Measurements from ENCODE around the gene SGTA. TPM values are rescaled to one million over a fixed set of nuclear protein-coding genes. Genes with fewer than 3 reads are reported as not detected.
A peak's percentile ranks its signal among the peaks of the same experiment; 100 is the strongest.
"Not testable (repeated sequence)": the region's sequence is repeated elsewhere in the genome, so short reads cannot be mapped to it uniquely, and the experiment has no call there.

SGTA gene
- total RNA-seq, 4 donors from 2014 or later: 37.9 to 49.5 (median 44.1) TPM

GRCh38 chr19:2822846-2823245 lies 39.8 kb upstream of the SGTA start:
- intact Hi-C loops (cut with DNase I; ENCODE audit: low total_unique reads): no loop called here
- WGBS, 2 donors: 89 to 96% methylated on average over 5 of the region's 5 CpGs
- no peak overlapping the region for H3K4me3 ChIP-seq (ENCODE audit: low read depth, poor library complexity, severe bottlenecking)
- TF ChIP-seq, protein P1, sequence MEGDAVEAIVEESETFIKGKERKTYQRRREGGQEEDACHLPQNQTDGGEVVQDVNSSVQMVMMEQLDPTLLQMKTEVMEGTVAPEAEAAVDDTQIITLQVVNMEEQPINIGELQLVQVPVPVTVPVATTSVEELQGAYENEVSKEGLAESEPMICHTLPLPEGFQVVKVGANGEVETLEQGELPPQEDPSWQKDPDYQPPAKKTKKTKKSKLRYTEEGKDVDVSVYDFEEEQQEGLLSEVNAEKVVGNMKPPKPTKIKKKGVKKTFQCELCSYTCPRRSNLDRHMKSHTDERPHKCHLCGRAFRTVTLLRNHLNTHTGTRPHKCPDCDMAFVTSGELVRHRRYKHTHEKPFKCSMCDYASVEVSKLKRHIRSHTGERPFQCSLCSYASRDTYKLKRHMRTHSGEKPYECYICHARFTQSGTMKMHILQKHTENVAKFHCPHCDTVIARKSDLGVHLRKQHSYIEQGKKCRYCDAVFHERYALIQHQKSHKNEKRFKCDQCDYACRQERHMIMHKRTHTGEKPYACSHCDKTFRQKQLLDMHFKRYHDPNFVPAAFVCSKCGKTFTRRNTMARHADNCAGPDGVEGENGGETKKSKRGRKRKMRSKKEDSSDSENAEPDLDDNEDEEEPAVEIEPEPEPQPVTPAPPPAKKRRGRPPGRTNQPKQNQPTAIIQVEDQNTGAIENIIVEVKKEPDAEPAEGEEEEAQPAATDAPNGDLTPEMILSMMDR (IDR thresholded peaks at IDR 0.05): no peak
- TF ChIP-seq POLR2A (IDR thresholded peaks at IDR 0.05): no peak
- no peak for DNase-seq (ENCODE audit: low spot score in 2 of 2)

DNA sequence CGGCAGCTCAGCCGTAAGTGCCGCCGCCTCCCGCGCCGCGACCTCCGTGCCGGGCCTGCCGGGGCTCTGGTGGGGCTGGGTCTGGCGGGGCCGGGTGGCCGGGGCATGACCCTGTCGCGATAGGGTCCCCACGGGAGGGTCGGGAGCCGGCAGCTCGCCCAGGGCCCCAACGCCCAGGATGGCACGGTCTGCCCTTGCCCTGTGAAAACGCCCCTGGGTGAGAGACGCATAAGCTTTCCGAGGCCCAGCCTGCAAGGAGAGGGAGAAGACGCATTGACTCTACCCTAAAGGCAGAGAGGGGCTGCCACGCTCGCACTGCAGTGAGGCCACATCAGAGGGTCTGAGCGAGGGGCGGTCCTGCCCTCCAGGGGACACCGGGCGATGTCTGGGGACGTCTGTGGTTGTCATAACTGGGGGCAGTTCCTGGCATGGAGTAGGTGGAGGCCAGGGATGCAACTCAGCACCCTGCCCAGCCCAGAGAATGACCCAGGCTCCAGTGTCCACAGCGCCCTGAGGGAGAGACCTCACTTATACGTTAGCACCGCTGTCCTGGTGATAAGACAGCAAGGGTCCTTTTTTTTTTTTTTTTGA lies 37.1 kb upstream of the SGTA start:
- TF ChIP-seq, protein P1 (IDR thresholded peaks at IDR 0.05): no peak
- no peak for TF ChIP-seq POLR2A (IDR thresholded peaks at IDR 0.05)
- WGBS, 2 donors: 2% methylated on average over 13 to 33 of the region's 36 CpGs
- no peak for DNase-seq (ENCODE audit: low spot score in 2 of 2)
- intact Hi-C loops (cut with DNase I; ENCODE audit: low total_unique reads): no loop called here
- H3K4me3 ChIP-seq (ENCODE audit: low read depth, poor library complexity, severe bottlenecking): peak overlapping the region; percentile 88

- DNase-seq (ENCODE audit: low spot score in 2 of 2): peak; percentile 95 to 99
- intact Hi-C loops (cut with DNase I; ENCODE audit: low total_unique reads): no loop called here
- whole genome bisulfite sequencing, 2 donors: 0% methylated on average over 13 to 45 of the region's 64 CpGs
- TF ChIP-seq, protein P1 (IDR thresholded peaks at IDR 0.05): peak in 1 of 3 donors; percentile 96
- no peak for TF ChIP-seq POLR2A (IDR thresholded peaks at IDR 0.05)
- H3K4me3 ChIP-seq (ENCODE audit: low read depth, poor library complexity, severe bottlenecking): peak within 1 kb of the TSS; percentile 88
These were observed 36.6 kb upstream of the SGTA start, which contains the start of gene ZNF554 for GRCh38 chr19:2819540-2820111. Gene ZNF554, plus strand, starts transcription at chr19:2819868. Its CDS starts 204 bp downstream, at chr19:2820072.

DNA sequence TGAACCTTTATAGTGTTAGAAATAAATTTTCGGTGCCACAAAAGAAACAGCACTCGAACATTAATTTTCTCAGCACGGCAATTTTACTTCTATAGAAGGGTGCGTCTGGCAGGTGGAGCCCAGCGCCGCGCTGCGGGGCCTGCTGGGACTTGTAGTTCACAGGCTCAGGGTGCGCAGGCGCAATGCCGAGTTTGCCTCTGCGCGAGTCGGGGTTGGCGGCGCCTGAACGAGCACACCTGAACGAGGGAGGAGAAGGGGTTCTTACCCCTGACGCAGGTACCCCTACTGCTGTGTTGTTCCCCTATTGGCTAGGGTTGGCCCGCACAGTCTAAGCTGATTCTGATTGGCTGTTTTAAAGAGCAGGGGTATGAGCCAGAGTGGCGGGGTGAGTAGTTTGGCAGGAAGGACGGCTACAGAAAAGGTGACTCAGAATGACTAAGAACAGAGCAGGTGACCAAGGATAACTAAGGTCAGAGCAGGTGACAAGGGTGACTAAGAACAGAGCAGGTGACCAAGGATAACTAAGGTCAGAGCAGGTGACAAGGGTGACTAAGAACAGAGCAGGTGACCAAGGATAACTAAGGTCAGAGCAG lies 34.3 kb upstream of the SGTA start:
- H3K4me3 ChIP-seq (ENCODE audit: low read depth, poor library complexity, severe bottlenecking); DNase-seq (ENCODE audit: low spot score in 2 of 2); intact Hi-C loops (cut with DNase I; ENCODE audit: low total_unique reads): not testable (repeated sequence)
- 72 to 73% methylated on average over 22 of the region's 22 CpGs for WGBS, 2 donors

DNA sequence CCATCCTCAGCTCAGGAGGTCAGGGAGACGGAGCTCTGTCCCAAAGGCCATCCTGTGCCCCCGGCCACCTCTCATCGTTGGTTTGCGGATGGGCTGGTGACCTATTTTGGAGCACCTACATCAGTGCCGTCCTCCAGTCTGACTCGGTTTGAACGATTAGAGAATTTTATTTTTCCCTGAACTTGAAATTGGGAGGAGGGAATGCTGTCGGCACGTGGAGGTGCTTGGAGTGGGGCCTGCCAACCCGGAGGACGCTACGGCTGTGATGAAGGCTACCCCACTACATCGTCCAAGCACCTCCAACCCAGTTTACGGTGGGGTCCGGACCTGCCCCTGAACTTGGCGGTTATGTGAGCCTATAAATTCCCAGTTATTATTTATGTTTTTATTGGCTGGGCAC lies 33.6 kb upstream of the SGTA start:
- intact Hi-C loops (cut with DNase I; ENCODE audit: low total_unique reads): no loop called here

DNA sequence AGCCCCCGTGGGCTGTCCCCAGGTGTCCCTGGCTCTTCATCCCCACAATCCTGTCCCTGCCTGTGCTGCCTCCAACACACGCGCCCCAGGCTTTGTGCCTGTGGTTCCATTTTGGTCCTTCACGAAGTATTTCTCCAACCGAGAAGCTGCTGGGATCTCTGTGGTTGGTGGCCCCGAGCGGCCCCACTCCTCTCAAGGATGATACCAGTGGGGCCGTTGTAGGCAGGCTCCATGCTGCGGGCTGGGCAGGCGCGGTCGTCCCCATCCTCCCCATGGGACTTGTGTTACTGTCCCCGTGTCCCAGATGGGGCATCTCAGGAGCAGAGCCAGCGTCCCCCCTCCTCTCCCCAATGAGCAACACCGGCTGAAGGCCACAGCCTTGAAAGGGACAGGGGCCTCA lies 32.9 kb upstream of the SGTA start:
- no peak for DNase-seq (ENCODE audit: low spot score in 2 of 2)
- 84 to 88% methylated on average over 15 of the region's 15 CpGs for WGBS, 2 donors
- TF ChIP-seq, protein P1 (IDR thresholded peaks at IDR 0.05): no peak
- TF ChIP-seq POLR2A (IDR thresholded peaks at IDR 0.05): no peak
- no peak overlapping the region for H3K4me3 ChIP-seq (ENCODE audit: low read depth, poor library complexity, severe bottlenecking)
- intact Hi-C loops (cut with DNase I; ENCODE audit: low total_unique reads): no loop called here

More for the DNA sequence above, 33.6 kb upstream of the SGTA start:
- no peak for DNase-seq (ENCODE audit: low spot score in 2 of 2)
- WGBS, 2 donors: 89 to 90% methylated on average over 16 of the region's 16 CpGs
- TF ChIP-seq, protein P1 (IDR thresholded peaks at IDR 0.05): no peak
- no peak for TF ChIP-seq POLR2A (IDR thresholded peaks at IDR 0.05)
- H3K4me3 ChIP-seq (ENCODE audit: low read depth, poor library complexity, severe bottlenecking): no peak overlapping the region
